ENCODE measurements around the gene UTF1. TPM values are rescaled to one million over a fixed set of nuclear protein-coding genes. Genes with fewer than 3 reads are reported as not detected.

Gene UTF1
- total and polyA plus RNA-seq, 2 experiments from 2014 or later, result 12.2 to 51.4 TPM

DNA sequence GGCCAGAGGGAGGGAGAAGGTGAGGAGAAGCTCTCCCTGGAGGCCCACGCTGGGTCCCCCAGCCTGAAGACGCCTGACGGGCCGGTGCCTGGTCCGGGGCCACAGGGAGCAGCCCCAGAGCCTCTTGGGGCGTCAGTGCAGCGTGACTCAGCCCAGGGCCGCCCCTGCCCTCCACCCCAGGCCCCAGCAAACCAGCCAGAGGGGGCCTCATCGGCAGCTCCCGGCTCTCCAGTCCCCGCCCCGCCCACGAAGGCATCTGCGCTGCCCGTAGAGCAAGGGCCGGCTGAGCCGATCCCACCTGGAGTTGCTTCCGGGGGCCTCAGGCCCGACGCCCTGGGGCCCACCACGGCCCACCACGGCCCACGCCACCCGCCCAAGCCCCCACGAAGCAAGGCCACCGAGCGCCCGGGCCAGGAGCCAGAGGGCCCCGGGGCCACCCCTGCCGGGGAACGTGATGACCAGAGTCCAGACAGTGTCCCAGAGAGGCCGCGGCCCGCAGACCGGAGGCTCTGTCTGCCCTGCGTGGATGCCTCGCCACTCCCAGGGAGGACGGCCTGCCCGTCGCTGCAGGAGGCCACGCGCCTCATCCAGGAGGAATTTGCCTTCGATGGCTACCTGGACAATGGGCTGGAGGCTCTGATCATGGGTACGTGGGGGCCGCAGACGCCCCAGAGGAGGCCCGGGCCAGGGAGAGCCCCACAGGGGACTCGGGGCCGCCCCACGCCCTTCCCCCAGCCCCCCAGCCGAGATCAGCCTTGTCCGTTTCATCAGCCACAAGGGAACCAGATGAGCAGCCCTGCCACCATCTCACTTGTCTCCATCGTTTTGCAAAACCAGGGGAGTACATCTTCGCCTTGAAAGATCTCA is 31.2 kb upstream of the UTF1 start:
- Histone ChIP-seq H3K27ac (ENCODE audit: low read depth) (no peak overlapping the region), H2AFZ (no peak overlapping the region), H3K9me2 (ENCODE audit: insufficient read depth) (no peaks in the 10 kb centered on the region), H3K4me3 (no peak overlapping the region), H3K79me2 (replicated peaks; ENCODE audit: insufficient read depth) (no peaks in the 10 kb centered on the region), H3K27me3 (ENCODE audit: insufficient read depth) (no peaks in the 10 kb centered on the region), H3K36me3 (ENCODE audit: insufficient read depth) (no peaks in the 10 kb centered on the region), H4K20me1 (replicated peaks; ENCODE audit: insufficient read depth) (no peaks in the 10 kb centered on the region), H3K4me1 (ENCODE audit: insufficient read depth) (no peaks in the 10 kb centered on the region), H3K4me2 (no peak overlapping the region), H3F3A (replicated peaks; ENCODE audit: low read depth) (no peaks in the 10 kb centered on the region)
- Mint-ChIP-seq H3K36me3 (ENCODE audit: low read depth) (no peaks in the 10 kb centered on the region), H3K9me3 (peaks cover 3% of the 10 kb centered on the region), H3K4me3 (no peak overlapping the region), H3K27me3 (ENCODE audit: insufficient read depth, low read depth, poor library complexity) (peaks cover 3% of the 10 kb centered on the region), H3K27ac (0 out of 2 replicates have a peak overlapping the region, but pooled peaks have one; percentile 59), H3K4me1 (no peaks in the 10 kb centered on the region)
- no peak for TF ChIP-seq JUNB (IDR thresholded peaks at IDR 0.05; ENCODE audit: unreplicated experiment)
- no peak for TF ChIP-seq CREB1 (CRISPR knock-in tag; IDR thresholded peaks at IDR 0.05; ENCODE audit: low read depth)
- TF ChIP-seq ZNF114 (CRISPR knock-in tag; IDR thresholded peaks at IDR 0.05), result no peak
- TF ChIP-seq, protein P1, sequence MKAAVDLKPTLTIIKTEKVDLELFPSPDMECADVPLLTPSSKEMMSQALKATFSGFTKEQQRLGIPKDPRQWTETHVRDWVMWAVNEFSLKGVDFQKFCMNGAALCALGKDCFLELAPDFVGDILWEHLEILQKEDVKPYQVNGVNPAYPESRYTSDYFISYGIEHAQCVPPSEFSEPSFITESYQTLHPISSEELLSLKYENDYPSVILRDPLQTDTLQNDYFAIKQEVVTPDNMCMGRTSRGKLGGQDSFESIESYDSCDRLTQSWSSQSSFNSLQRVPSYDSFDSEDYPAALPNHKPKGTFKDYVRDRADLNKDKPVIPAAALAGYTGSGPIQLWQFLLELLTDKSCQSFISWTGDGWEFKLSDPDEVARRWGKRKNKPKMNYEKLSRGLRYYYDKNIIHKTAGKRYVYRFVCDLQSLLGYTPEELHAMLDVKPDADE (IDR thresholded peaks at IDR 0.05), result no peak
- TF ChIP-seq, protein P2, sequence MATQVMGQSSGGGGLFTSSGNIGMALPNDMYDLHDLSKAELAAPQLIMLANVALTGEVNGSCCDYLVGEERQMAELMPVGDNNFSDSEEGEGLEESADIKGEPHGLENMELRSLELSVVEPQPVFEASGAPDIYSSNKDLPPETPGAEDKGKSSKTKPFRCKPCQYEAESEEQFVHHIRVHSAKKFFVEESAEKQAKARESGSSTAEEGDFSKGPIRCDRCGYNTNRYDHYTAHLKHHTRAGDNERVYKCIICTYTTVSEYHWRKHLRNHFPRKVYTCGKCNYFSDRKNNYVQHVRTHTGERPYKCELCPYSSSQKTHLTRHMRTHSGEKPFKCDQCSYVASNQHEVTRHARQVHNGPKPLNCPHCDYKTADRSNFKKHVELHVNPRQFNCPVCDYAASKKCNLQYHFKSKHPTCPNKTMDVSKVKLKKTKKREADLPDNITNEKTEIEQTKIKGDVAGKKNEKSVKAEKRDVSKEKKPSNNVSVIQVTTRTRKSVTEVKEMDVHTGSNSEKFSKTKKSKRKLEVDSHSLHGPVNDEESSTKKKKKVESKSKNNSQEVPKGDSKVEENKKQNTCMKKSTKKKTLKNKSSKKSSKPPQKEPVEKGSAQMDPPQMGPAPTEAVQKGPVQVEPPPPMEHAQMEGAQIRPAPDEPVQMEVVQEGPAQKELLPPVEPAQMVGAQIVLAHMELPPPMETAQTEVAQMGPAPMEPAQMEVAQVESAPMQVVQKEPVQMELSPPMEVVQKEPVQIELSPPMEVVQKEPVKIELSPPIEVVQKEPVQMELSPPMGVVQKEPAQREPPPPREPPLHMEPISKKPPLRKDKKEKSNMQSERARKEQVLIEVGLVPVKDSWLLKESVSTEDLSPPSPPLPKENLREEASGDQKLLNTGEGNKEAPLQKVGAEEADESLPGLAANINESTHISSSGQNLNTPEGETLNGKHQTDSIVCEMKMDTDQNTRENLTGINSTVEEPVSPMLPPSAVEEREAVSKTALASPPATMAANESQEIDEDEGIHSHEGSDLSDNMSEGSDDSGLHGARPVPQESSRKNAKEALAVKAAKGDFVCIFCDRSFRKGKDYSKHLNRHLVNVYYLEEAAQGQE (IDR thresholded peaks at IDR 0.05; ENCODE audit: unreplicated experiment), result no peak
- no peak for TF ChIP-seq EZH2phosphoT487 (IDR thresholded peaks at IDR 0.05; ENCODE audit: unreplicated experiment)
- TF ChIP-seq, protein P3, sequence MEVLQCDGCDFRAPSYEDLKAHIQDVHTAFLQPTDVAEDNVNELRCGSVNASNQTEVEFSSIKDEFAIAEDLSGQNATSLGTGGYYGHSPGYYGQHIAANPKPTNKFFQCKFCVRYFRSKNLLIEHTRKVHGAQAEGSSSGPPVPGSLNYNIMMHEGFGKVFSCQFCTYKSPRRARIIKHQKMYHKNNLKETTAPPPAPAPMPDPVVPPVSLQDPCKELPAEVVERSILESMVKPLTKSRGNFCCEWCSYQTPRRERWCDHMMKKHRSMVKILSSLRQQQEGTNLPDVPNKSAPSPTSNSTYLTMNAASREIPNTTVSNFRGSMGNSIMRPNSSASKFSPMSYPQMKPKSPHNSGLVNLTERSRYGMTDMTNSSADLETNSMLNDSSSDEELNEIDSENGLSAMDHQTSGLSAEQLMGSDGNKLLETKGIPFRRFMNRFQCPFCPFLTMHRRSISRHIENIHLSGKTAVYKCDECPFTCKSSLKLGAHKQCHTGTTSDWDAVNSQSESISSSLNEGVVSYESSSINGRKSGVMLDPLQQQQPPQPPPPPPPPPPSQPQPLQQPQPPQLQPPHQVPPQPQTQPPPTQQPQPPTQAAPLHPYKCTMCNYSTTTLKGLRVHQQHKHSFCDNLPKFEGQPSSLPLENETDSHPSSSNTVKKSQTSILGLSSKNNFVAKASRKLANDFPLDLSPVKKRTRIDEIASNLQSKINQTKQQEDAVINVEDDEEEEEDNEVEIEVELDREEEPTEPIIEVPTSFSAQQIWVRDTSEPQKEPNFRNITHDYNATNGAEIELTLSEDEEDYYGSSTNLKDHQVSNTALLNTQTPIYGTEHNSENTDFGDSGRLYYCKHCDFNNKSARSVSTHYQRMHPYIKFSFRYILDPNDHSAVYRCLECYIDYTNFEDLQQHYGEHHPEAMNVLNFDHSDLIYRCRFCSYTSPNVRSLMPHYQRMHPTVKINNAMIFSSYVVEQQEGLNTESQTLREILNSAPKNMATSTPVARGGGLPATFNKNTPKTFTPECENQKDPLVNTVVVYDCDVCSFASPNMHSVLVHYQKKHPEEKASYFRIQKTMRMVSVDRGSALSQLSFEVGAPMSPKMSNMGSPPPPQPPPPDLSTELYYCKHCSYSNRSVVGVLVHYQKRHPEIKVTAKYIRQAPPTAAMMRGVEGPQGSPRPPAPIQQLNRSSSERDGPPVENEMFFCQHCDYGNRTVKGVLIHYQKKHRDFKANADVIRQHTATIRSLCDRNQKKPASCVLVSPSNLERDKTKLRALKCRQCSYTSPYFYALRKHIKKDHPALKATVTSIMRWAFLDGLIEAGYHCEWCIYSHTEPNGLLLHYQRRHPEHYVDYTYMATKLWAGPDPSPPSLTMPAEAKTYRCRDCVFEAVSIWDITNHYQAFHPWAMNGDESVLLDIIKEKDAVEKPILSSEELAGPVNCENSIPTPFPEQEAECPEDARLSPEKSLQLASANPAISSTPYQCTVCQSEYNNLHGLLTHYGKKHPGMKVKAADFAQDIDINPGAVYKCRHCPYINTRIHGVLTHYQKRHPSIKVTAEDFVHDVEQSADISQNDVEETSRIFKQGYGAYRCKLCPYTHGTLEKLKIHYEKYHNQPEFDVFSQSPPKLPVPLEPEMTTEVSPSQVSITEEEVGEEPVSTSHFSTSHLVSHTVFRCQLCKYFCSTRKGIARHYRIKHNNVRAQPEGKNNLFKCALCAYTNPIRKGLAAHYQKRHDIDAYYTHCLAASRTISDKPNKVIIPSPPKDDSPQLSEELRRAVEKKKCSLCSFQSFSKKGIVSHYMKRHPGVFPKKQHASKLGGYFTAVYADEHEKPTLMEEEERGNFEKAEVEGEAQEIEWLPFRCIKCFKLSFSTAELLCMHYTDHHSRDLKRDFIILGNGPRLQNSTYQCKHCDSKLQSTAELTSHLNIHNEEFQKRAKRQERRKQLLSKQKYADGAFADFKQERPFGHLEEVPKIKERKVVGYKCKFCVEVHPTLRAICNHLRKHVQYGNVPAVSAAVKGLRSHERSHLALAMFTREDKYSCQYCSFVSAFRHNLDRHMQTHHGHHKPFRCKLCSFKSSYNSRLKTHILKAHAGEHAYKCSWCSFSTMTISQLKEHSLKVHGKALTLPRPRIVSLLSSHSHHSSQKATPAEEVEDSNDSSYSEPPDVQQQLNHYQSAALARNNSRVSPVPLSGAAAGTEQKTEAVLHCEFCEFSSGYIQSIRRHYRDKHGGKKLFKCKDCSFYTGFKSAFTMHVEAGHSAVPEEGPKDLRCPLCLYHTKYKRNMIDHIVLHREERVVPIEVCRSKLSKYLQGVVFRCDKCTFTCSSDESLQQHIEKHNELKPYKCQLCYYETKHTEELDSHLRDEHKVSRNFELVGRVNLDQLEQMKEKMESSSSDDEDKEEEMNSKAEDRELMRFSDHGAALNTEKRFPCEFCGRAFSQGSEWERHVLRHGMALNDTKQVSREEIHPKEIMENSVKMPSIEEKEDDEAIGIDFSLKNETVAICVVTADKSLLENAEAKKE (CRISPR knock-in tag; IDR thresholded peaks at IDR 0.05), result no peak
- no peak for TF ChIP-seq POLR2AphosphoS5 (IDR thresholded peaks at IDR 0.05; ENCODE audit: low read depth)
- TF ChIP-seq, protein P4, sequence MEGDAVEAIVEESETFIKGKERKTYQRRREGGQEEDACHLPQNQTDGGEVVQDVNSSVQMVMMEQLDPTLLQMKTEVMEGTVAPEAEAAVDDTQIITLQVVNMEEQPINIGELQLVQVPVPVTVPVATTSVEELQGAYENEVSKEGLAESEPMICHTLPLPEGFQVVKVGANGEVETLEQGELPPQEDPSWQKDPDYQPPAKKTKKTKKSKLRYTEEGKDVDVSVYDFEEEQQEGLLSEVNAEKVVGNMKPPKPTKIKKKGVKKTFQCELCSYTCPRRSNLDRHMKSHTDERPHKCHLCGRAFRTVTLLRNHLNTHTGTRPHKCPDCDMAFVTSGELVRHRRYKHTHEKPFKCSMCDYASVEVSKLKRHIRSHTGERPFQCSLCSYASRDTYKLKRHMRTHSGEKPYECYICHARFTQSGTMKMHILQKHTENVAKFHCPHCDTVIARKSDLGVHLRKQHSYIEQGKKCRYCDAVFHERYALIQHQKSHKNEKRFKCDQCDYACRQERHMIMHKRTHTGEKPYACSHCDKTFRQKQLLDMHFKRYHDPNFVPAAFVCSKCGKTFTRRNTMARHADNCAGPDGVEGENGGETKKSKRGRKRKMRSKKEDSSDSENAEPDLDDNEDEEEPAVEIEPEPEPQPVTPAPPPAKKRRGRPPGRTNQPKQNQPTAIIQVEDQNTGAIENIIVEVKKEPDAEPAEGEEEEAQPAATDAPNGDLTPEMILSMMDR (conservative IDR thresholded peaks at IDR 0.05; ENCODE audit: low read depth in 2 of 2), result no peak
- no peak for TF ChIP-seq ZNF331 (CRISPR knock-in tag; IDR thresholded peaks at IDR 0.05; ENCODE audit: low read depth)
- TF ChIP-seq STAT1 (IDR thresholded peaks at IDR 0.05; ENCODE audit: unreplicated experiment), result no peak
- no peak for TF ChIP-seq EZH2 (IDR thresholded peaks at IDR 0.05; ENCODE audit: low read depth, unreplicated experiment)
- TF ChIP-seq NANOG (IDR thresholded peaks at IDR 0.05; ENCODE audit: borderline replicate concordance), result no peak
- ATAC-seq, result peak; percentile 6; the same call in 1 of the 3 replicates
- no peak for DNase-seq (ENCODE audit: low spot score)

All from GM23338 (cell line).